GM20000 (cell line): ENCODE data around the gene FZD10.

Experiments used
- DNase-seq: peaks from one replicate; pipeline ENCODE4 v3.0.0; 2012; ENCODE audit warnings: low spot score
- CTCF ChIP-seq: IDR thresholded peaks from 2 replicates; pipeline ENCODE4 v1.5.1; 2012; ENCODE audit warnings: mild to moderate bottlenecking, control low read depth; ENCODE audit errors: extremely low read depth, missing control alignments

The FZD10 gene

GRCh38 chr12:130169256-130169655, 7.0 kb downstream of the FZD10 start:
- TF ChIP-seq CTCF, result no peak
- no peak for DNase-seq

- no peak for TF ChIP-seq CTCF
- no peak for DNase-seq
Measured at GRCh38 chr12:130169924-130170323, 7.7 kb downstream of the FZD10 start.

GRCh38 chr12:130170611-130171010, 8.3 kb downstream of the FZD10 start:
- no peak for DNase-seq
- no peak for TF ChIP-seq CTCF

- TF ChIP-seq CTCF, result no peak
- DNase-seq, result no peak
Measured at GRCh38 chr12:130177635-130178242, 15.5 kb downstream of the FZD10 start.

- no peak for DNase-seq
- TF ChIP-seq CTCF, result no peak
Measured at GRCh38 chr12:130178282-130178681, 16.0 kb downstream of the FZD10 start.

- no peak for TF ChIP-seq CTCF
- DNase-seq, result no peak
Measured at GRCh38 chr12:130179191-130179590, 16.9 kb downstream of the FZD10 start.

- no peak for DNase-seq
- no peak for TF ChIP-seq CTCF
Measured at GRCh38 chr12:130179621-130180020, 17.4 kb downstream of the FZD10 start.
